MM.1S (cell line): Measurements from ENCODE around the gene SPDL1.

Experiments used
- DNase-seq: peaks from one replicate; pipeline ENCODE4 v3.0.0-alpha.2; 2015
- H2AFZ ChIP-seq: fragments of 300-600 bp; sonication (generic); 2 replicates; pipeline ENCODE4 v1.6.0; 2016; ENCODE audit warnings: antibody characterized with exemption, low read length
- H3F3A ChIP-seq: fragments of 300-600 bp; sonication (generic); 2 replicates; pipeline ENCODE4 v1.6.1; 2016; ENCODE audit warnings: mild to moderate bottlenecking, antibody characterized with exemption, low read length, moderate library complexity, mixed read lengths; ENCODE audit not compliant: insufficient read depth
- H3K27ac ChIP-seq: fragments of 300-600 bp; sonication (generic); 2 replicates; pipeline ENCODE4 v1.5.1; 2016; ENCODE audit warnings: mild to moderate bottlenecking, low read length
- H3K27me3 ChIP-seq: fragments of 300-600 bp; sonication (generic); replicated peaks from 2 replicates; pipeline ENCODE4 v1.6.0; 2016; ENCODE audit warnings: low read length; ENCODE audit not compliant: insufficient read depth
- H3K36me3 ChIP-seq: fragments of 300-600 bp; sonication (generic); replicated peaks from 2 replicates; pipeline ENCODE4 v1.6.1; 2016; ENCODE audit warnings: mild to moderate bottlenecking, low read length, mixed read lengths; ENCODE audit not compliant: insufficient read depth
- H3K4me1 ChIP-seq: fragments of 300-600 bp; sonication (generic); 2 replicates; pipeline ENCODE4 v1.6.1; 2016; ENCODE audit warnings: low read length, mixed read lengths
- H3K4me2 ChIP-seq: fragments of 300-600 bp; sonication (generic); 2 replicates; pipeline ENCODE4 v1.6.0; 2016; ENCODE audit warnings: low read depth, low read length
- H3K4me3 ChIP-seq: fragments of 300-600 bp; sonication (generic); 2 replicates; pipeline ENCODE4 v1.5.1; 2016; ENCODE audit warnings: low read length, mixed read lengths
- H3K79me2 ChIP-seq: fragments of 300-600 bp; sonication (generic); 2 replicates; pipeline ENCODE4 v1.6.1; 2016; ENCODE audit warnings: mixed run types, low read length, mixed read lengths
- H3K9ac ChIP-seq: fragments of 300-600 bp; sonication (generic); 2 replicates; pipeline ENCODE4 v1.6.1; 2016; ENCODE audit warnings: low read length, mixed read lengths
- H3K9me2 ChIP-seq: fragments of 300-600 bp; sonication (generic); replicated peaks from 2 replicates; pipeline ENCODE4 v1.6.1; 2016; ENCODE audit warnings: mild to moderate bottlenecking, low read length, mixed read lengths; ENCODE audit not compliant: insufficient read depth
- H3K9me3 ChIP-seq: fragments of 300-600 bp; sonication (generic); replicated peaks from 2 replicates; pipeline ENCODE4 v1.6.1; 2016; ENCODE audit warnings: mild to moderate bottlenecking, low read length, mixed read lengths; ENCODE audit not compliant: insufficient read depth
- H4K20me1 ChIP-seq: fragments of 300-600 bp; sonication (generic); 2 replicates; pipeline ENCODE4 v1.6.1; 2016; ENCODE audit warnings: mild to moderate bottlenecking, low read length, moderate library complexity, mixed read lengths; ENCODE audit not compliant: insufficient read depth
- EZH2 ChIP-seq: fragments of 300-600 bp; sonication (generic); optimal IDR thresholded peaks from 2 replicates; pipeline ENCODE3; 2017; ENCODE audit warnings: low read depth, mild to moderate bottlenecking, antibody characterized with exemption, low read length, mixed read lengths
- EZH2phosphoT487 ChIP-seq: fragments of 300-600 bp; sonication (generic); IDR thresholded peaks from 2 replicates; pipeline ENCODE4 v1.6.1; 2018; ENCODE audit warnings: antibody characterized with exemption, low read length
- TF ChIP-seq, protein P1 (sequence below): fragments of 300-600 bp; sonication (generic); IDR thresholded peaks from 2 replicates; pipeline ENCODE4 v1.5.1; 2016; ENCODE audit warnings: antibody characterized with exemption, low read length, mixed read lengths

Gene SPDL1

DNA sequence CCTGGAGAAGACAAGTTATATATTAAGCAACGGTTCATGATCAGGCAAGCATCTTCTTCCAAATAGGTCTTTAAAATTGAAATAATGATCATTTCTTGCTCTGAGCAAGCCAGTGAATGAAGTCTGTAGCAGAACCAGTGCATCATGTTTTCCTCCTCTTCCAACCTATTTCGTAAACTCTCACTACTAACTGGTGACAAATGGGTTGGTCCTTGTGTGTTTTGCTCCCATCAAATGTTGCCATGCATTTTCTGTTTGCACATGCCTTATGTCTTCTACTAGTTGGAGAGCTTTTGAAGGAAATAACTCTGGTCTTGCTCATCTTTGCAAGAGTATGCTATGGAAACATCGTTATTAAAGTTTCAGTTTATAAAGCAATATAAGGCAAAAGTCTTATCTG lies 37.2 kb upstream of the SPDL1 start:
- Histone ChIP-seq H3K4me2 (no peak overlapping the region), H3K4me3 (no peak overlapping the region), H3K36me3 (no peaks in the 10 kb centered on the region), H2AFZ (no peak overlapping the region), H3K9me3 (no peaks in the 10 kb centered on the region), H3K9me2 (no peaks in the 10 kb centered on the region), H3K27me3 (no peaks in the 10 kb centered on the region), H4K20me1 (no peaks in the 10 kb centered on the region), H3K9ac (no peak overlapping the region), H3K79me2 (no peaks in the 10 kb centered on the region), H3K27ac (no peak overlapping the region), H3K4me1 (no peaks in the 10 kb centered on the region), H3F3A (no peaks in the 10 kb centered on the region)
- DNase-seq: no peak
- TF ChIP-seq EZH2 (no peak), EZH2phosphoT487 (no peak)
- TF ChIP-seq, protein P1, sequence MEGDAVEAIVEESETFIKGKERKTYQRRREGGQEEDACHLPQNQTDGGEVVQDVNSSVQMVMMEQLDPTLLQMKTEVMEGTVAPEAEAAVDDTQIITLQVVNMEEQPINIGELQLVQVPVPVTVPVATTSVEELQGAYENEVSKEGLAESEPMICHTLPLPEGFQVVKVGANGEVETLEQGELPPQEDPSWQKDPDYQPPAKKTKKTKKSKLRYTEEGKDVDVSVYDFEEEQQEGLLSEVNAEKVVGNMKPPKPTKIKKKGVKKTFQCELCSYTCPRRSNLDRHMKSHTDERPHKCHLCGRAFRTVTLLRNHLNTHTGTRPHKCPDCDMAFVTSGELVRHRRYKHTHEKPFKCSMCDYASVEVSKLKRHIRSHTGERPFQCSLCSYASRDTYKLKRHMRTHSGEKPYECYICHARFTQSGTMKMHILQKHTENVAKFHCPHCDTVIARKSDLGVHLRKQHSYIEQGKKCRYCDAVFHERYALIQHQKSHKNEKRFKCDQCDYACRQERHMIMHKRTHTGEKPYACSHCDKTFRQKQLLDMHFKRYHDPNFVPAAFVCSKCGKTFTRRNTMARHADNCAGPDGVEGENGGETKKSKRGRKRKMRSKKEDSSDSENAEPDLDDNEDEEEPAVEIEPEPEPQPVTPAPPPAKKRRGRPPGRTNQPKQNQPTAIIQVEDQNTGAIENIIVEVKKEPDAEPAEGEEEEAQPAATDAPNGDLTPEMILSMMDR: no peak

DNA sequence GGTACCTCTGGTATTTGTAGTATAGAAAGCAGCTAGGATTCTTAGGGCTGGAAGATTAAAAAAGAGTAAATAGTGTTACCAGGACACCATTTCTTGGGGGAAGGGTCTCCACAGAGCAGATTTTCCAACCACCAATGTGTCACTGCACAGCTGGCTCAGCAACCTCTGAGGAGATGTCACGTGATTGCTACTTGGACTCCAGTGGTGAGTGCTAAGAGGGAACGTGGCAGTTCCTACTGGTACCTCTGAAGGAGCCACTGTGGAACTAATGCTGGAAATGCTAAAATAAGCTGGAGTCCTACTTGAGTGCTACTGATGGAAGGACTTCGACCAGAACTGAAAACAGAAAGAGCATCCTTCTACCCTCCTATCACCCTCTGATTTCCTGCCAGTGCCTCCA lies 36.1 kb upstream of the SPDL1 start:
- H3K36me3 ChIP-seq: no peaks in the 10 kb centered on the region
- no peak overlapping the region for H3K27ac ChIP-seq
- no peak for DNase-seq
- TF ChIP-seq EZH2 (no peak), EZH2phosphoT487 (no peak)
- TF ChIP-seq, protein P1: no peak
- H3K4me2 ChIP-seq: no peak overlapping the region
- H3K79me2 ChIP-seq: no peaks in the 10 kb centered on the region
- no peaks in the 10 kb centered on the region for H3F3A ChIP-seq
- no peak overlapping the region for H3K9ac ChIP-seq
- H3K9me3 ChIP-seq: no peaks in the 10 kb centered on the region
- H3K4me1 ChIP-seq: no peaks in the 10 kb centered on the region
- no peaks in the 10 kb centered on the region for H3K9me2 ChIP-seq
- H2AFZ ChIP-seq: no peak overlapping the region
- no peak overlapping the region for H3K4me3 ChIP-seq
- no peaks in the 10 kb centered on the region for H3K27me3 ChIP-seq
- no peaks in the 10 kb centered on the region for H4K20me1 ChIP-seq

DNA sequence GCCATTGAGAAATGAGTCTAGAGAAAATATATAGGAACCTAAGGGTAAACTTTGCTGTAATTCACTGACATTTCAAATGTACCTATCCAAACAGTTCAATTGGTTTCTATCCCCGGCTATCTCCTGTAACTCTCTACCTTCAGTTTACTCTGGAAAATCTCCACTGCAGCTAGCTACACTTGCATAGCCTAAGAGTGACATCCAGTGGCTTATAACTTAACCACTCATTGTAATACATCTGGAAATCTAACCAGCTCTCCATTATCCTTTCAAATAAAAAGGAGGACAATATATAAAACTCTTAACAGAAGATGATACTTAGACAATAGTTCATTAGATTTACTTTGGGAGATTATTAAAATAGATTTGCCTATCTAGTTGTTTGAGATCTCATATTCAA lies 35.3 kb upstream of the SPDL1 start:
- Histone ChIP-seq H3K9ac (no peak overlapping the region), H3K4me3 (no peak overlapping the region), H3K27ac (no peak overlapping the region), H4K20me1 (no peaks in the 10 kb centered on the region), H3K4me1 (no peaks in the 10 kb centered on the region), H3K4me2 (no peak overlapping the region), H3K9me3 (no peaks in the 10 kb centered on the region), H3F3A (no peaks in the 10 kb centered on the region), H3K36me3 (no peaks in the 10 kb centered on the region), H2AFZ (no peak overlapping the region), H3K27me3 (no peaks in the 10 kb centered on the region), H3K9me2 (no peaks in the 10 kb centered on the region), H3K79me2 (no peaks in the 10 kb centered on the region)
- no peak for DNase-seq
- TF ChIP-seq EZH2 (no peak), EZH2phosphoT487 (no peak)
- TF ChIP-seq, protein P1: no peak
